HG03442 (cell line): Measurements from ENCODE around the gene MTF2.
"Not testable (repeated sequence)": the region's sequence is repeated elsewhere in the genome, so short reads cannot be mapped to it uniquely, and the experiment has no call there.

Experiments
- ATAC-seq: cut with Tn5 transposase; IDR thresholded peaks from one replicate; pipeline ENCODE4 v1.9.1; 2021; ENCODE audit warnings: mild to moderate bottlenecking, moderate library complexity; ENCODE audit not compliant: unreplicated experiment

The MTF2 gene

DNA sequence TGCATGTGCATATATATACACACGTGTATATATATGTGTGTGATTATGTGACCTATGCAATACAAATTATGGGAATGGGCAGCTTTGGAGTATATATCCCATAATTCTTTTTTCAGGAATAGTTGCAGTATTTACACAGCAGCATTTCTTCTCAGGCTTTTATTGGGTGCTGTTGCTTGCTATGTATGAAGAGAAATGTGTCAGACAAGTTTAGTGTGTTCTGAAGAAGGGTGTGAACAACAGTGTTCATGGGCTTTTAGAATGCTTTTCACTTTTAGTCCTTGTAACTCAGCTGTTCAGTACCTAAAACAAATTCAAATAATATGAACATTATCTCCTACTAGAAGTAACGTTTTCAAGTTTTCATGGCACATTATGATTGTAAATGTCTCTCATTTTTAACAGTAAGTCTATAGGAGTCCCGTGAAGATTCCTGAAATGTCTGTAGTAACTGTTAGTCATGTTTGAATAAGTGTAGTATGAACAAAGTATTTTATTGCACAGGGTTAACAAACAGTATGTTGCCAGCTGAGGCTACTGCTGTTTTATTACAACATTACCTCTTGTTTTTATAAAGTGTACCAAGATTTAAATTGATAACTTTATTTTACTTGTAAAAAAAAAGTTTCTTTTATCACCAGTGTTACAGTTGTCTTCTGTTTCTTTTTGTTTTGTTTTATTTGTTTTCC, 58.7 kb downstream of the MTF2 start:
- no peak for ATAC-seq

- ATAC-seq, result no peak
Measured at GRCh38 chr1:93140106-93140505, 61.0 kb downstream of the MTF2 start.

DNA sequence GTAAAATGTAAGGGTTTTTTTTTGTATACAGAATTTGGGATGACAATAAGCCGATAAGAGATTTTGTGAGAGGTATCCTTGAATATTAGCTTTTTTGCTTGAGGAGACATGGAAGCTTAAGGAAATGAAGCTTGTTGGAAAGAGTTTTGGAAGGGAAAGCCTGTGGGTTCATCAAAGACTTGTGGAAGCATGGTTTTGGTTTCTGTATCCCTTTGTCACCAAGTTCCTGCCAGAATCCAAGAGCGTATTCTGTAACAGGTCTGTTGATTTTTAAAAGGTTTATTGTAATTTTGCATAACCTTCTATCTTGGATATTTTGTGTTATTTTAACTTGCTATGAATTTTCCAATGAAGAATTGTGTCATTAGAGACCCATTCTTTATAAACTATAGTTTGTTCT, 63.1 kb downstream of the MTF2 start:
- ATAC-seq, result no peak

GRCh38 chr1:93143136-93143535, 64.1 kb downstream of the MTF2 start:
- ATAC-seq, result no peak

DNA sequence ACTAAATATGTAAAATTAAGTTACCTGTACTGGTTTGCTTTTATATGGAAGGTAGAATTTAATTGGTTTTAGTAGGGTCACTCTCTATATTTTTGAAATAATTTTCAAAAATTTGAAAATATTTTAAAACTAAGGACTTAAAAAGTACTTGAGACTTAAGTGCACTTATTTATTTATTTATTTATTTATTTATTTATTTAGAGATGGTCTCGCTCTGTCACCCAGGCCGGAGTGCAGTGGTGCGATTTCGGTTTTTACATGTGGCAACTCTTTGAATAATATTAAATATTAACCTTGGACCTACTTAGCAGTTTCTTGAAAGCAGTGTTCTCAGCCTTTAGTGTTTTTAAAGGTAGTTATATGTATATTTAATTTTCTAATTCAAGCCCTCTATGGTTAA, 64.7 kb downstream of the MTF2 start:
- ATAC-seq, result no peak

GRCh38 chr1:93148001-93148400, 68.9 kb downstream of the MTF2 start:
- no peak for ATAC-seq

DNA sequence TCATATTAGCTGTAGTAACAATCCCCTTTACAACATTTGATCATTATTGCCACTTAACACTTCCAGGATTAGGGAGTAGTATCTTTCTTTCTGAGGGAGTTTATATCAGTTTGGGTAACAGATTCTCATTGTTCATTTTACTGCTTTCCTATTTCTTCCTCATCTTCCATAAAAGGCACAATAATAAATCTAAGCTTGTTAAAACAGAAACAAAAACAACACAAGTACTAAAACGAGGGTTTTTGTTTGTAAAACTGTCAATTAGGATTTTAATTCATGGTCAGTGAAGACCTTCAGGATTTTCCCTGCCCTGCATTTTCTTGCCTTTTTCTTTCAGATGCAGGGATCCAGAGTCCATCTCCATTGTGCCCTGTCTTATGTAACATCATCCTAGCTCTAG, 71.6 kb downstream of the MTF2 start:
- no peak for ATAC-seq

DNA sequence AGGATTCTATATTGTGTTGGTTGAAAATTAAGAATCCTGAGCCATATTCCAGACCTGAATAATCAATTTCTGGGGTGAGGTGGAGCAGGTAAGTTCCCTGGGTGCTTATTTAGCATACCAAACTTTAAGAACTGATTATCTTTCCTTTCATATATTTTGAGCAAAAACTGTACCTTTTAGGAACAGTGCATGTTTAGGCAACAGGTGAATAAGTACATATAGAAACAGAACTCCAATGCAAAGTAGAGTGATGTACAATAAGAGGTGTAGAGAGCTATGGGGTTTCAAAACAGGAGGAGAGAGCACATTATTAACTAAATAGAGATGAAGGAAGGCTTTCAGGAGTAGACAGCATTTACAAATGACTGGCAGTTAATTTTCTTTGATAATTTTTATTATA, 72.4 kb downstream of the MTF2 start:
- no peak for ATAC-seq

DNA sequence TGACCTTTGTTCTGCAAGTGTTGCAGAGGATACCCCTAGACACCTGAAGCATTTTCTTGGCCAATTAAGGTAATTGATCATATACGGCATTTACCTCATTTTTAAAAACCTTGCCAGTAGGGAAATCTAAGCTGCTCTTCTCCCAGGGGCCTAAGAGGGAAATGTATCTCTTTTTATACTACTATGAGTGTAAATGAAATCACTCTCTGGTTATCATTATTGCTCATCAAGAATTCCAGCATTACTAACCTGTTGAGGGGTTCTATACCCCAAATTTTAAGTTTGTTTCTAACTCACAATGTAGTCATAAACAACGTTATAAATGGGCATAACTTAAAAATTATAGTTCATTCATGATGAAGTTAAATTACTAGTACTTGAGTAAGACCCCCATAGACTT, 73.8 kb downstream of the MTF2 start:
- no peak for ATAC-seq

- ATAC-seq, result no peak
Measured at GRCh38 chr1:93154898-93155297, 75.8 kb downstream of the MTF2 start.

- ATAC-seq, result no peak
Measured at GRCh38 chr1:93155335-93155734, 76.3 kb downstream of the MTF2 start.

- ATAC-seq, result no peak
Measured at GRCh38 chr1:93159337-93159736, 80.3 kb downstream of the MTF2 start.

GRCh38 chr1:93163314-93163713, 84.2 kb downstream of the MTF2 start:
- ATAC-seq, result not testable (repeated sequence)

- no peak for ATAC-seq
Measured at GRCh38 chr1:93164816-93165215, 85.7 kb downstream of the MTF2 start.

GRCh38 chr1:93165895-93166294, 86.8 kb downstream of the MTF2 start:
- not testable (repeated sequence) for ATAC-seq

DNA sequence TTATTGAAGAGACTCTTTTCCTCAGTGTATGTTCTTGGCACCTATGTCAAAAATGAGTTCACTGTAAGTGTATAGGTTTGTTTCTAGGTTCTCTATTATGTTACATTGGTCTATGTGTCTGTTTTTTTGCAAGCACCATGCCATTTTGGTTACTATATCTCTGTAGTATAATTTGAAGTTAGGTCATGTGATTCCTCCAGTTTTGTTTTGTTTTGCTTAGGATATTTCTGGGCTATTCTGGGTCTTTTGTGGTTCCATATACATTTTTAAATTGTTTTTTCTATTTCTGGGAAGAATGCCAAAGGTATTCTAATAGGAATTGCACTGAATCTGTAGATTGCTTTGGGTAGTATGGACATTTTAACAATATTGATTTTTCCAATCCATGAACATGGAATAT, 87.9 kb downstream of the MTF2 start:
- ATAC-seq, result no peak

DNA sequence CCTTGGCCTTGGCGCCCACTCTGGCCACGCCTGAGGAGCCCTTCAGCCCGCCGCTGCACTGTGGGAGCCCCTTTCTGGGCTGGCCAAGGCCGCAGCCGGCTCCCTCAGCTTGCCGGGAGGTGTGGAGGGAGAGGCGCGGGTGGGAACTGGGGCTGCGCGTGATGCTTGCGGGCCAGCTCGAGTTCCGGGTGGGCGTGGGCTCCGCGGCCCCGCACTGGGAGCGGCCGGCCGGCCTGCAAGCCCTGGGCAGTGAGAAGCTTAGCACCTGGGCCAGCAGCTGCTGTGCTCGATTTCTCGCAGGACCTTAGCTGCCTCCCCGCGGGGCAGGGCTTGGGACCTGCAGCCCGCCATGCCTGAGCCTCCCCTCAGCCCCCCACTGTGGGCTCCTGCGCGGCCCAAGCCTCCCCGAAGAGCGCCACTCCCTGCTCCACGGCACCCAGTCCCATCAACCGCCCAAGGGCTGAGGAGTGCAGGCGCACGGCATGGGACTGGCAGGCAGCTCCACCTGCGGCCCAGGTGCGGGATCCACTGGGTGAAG, 91.1 kb downstream of the MTF2 start:
- not testable (repeated sequence) for ATAC-seq

DNA sequence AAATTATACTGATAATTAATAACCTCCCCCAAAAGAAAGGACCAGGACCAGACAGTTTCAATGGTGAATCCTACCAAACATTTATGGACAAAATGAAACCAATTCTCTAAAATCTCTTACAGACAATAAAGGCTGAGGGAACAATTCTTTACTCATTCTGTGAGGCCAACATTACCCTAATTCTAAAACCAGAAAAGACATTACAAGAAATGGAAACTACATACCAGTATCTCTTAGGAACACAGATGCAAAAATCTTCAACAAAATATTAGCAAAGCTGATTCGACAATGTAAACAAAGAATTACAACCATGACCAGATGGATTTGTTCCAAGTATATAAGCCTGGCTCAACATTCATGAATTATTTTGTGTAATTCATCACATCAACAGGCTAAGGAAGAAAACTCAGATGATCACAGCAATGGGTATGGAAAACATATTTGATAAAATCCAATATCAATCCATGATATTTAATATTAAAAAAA, 92.5 kb downstream of the MTF2 start:
- no peak for ATAC-seq

DNA sequence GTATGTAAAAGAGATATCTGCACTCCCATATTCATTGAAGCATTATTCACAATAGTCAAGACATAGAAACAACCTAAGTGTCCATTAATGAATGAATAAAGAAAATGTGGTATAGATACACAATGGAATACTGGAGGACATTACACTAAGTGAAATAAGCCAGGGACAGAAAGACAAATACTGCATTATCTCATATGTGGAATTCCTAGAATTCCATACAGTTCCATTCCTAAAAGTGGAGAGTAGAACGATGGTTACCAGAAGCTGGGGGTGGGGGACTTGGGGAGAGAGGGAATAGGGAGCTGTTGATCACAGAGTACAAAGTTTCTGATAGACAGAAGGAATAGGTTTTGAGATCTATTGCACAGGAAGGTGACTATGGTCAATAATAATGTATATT, 93.7 kb downstream of the MTF2 start:
- no peak for ATAC-seq

- not testable (repeated sequence) for ATAC-seq
Measured at GRCh38 chr1:93174638-93175037, 95.6 kb downstream of the MTF2 start.

DNA sequence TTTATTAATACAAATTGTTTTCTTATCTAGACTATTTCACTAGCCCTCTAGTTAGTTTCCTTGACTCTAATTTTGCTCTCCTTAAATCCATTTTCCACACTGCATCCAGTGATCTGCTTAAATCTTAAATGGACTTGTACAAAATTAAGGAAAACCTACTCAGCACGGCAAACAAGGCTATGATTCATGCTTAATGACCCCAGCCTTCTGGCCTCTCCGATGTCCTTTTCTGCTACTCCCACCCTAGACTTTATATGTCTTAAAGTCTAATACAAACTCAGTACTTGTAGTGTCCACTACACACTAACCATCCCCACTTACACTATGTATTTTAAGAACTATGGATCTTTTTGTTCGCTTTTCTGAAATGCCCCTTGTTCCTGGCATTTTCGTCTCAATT, 98.9 kb downstream of the MTF2 start:
- no peak for ATAC-seq

GRCh38 chr1:93178418-93178817, 99.3 kb downstream of the MTF2 start:
- ATAC-seq, result no peak
